ENCODE data around the gene RAI1. TPM values are rescaled to one million over a fixed set of nuclear protein-coding genes. Genes with fewer than 3 reads are reported as not detected.

Gene RAI1
- total and polyA plus RNA-seq, 2 experiments from 2014 or later, result 0.87 to 0.89 TPM

DNA sequence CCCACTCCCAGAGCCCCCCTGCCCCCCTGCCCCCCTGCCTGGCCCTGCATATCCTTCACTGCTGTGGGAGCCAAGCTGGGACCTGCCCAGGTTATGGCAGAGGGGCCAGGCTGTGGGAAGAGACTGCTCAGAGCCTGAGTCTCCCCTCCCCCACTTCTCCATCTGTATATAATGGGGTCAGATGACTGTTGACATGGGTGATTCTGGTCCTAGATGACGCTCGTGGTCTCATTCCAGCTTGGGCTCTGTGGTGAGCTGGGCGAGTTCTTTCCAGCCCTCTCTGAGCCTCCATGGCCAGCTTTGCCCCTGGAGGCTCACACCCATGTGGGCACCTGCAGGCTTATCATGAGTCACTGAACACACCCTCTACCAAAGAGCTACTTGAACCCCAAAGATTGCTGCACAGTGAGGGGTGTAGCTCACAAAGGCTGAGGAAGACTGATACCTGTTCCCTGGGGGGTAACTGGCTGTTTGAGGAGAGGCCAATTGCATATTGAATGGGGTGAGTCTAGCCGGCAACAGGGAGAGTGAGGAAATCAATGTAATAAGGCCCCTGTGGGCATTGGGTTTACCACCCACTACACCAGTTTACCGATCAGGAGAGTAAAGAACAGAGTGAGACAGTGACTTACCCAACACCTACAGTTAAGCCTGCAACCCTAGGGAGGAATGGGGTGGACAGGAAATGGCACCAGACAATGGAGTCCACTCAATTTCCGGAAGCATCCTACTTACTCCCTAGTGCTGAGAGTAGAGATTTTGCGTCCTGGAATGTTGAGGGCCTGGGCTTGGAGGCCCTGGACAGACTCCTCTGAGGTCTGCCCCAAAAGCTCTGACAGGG lies 159.7 kb downstream of the RAI1 start:
- peaks cover 2% of the 10 kb centered on the region for H3K79me2 ChIP-seq (replicated peaks; ENCODE audit: insufficient read depth)
- no peaks in the 10 kb centered on the region for H3K9me2 ChIP-seq (ENCODE audit: insufficient read depth)
- no peaks in the 10 kb centered on the region for H3K36me3 ChIP-seq (ENCODE audit: insufficient read depth)
- peaks cover under 1% of the 10 kb centered on the region; the same call in 2 of the 3 replicates for H3K36me3 Mint-ChIP-seq (ENCODE audit: low read depth)
- H3K4me1 Mint-ChIP-seq, result peaks cover 61% of the 10 kb centered on the region
- no peak overlapping the region for H2AFZ ChIP-seq
- peak overlapping the region; percentile 36 for H3K4me3 Mint-ChIP-seq
- ATAC-seq (peak; percentile 0), DNase-seq (ENCODE audit: low spot score) (peak; percentile 30)
- peaks cover 38% of the 10 kb centered on the region for H3K27me3 Mint-ChIP-seq (ENCODE audit: insufficient read depth, low read depth, poor library complexity)
- H3K27me3 ChIP-seq (ENCODE audit: insufficient read depth), result no peaks in the 10 kb centered on the region
- peak overlapping the region; percentile 98 for H3K27ac Mint-ChIP-seq
- peak overlapping the region; percentile 93 for H3K4me2 ChIP-seq
- H3K27ac ChIP-seq (ENCODE audit: low read depth), result peak overlapping the region; percentile 98
- peaks cover 26% of the 10 kb centered on the region for H3F3A ChIP-seq (replicated peaks; ENCODE audit: low read depth)
- peak overlapping the region; percentile 70 for H3K4me3 ChIP-seq
- TF ChIP-seq, protein P1, sequence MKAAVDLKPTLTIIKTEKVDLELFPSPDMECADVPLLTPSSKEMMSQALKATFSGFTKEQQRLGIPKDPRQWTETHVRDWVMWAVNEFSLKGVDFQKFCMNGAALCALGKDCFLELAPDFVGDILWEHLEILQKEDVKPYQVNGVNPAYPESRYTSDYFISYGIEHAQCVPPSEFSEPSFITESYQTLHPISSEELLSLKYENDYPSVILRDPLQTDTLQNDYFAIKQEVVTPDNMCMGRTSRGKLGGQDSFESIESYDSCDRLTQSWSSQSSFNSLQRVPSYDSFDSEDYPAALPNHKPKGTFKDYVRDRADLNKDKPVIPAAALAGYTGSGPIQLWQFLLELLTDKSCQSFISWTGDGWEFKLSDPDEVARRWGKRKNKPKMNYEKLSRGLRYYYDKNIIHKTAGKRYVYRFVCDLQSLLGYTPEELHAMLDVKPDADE (IDR thresholded peaks at IDR 0.05), result no peak
- TF ChIP-seq ZNF114 (CRISPR knock-in tag; IDR thresholded peaks at IDR 0.05) (no peak), EZH2 (IDR thresholded peaks at IDR 0.05; ENCODE audit: low read depth, unreplicated experiment) (no peak), EZH2phosphoT487 (IDR thresholded peaks at IDR 0.05; ENCODE audit: unreplicated experiment) (no peak), NANOG (IDR thresholded peaks at IDR 0.05; ENCODE audit: borderline replicate concordance) (no peak), POLR2AphosphoS5 (IDR thresholded peaks at IDR 0.05; ENCODE audit: low read depth) (no peak; the same call in 1 of the 2 replicates), ZNF462 (CRISPR knock-in tag; IDR thresholded peaks at IDR 0.05) (no peak)
- peaks cover 41% of the 10 kb centered on the region for H3K4me1 ChIP-seq (ENCODE audit: insufficient read depth)
- H3K9me3 Mint-ChIP-seq, result no peaks in the 10 kb centered on the region; the same call in 2 of the 3 replicates
- H4K20me1 ChIP-seq (replicated peaks; ENCODE audit: insufficient read depth), result no peaks in the 10 kb centered on the region

Measured in GM23338 (cell line).